WERI-Rb-1 (cell line): ENCODE results near the gene ANKRD13C.

ENCODE experiments used
- DNase-seq: peaks from one replicate; pipeline ENCODE4 v3.0.0-alpha.2; 2020
- H3K27ac ChIP-seq: fragments of 250-450 bp; sonication (Bioruptor Pico); 2 replicates; pipeline ENCODE4 v1.5.1; 2020; ENCODE audit warnings: mild to moderate bottlenecking, moderate library complexity
- H3K27me3 ChIP-seq: fragments of 250-450 bp; sonication (Bioruptor Pico); 2 replicates; pipeline ENCODE4 v1.5.1; 2021; ENCODE audit warnings: mild to moderate bottlenecking, low read depth, moderate library complexity; ENCODE audit not compliant: insufficient read depth, severe bottlenecking
- H3K36me3 ChIP-seq: fragments of 250-450 bp; sonication (Bioruptor Pico); 2 replicates; pipeline ENCODE4 v1.5.1; 2020; ENCODE audit warnings: mild to moderate bottlenecking, moderate library complexity
- H3K4me3 ChIP-seq: 2 replicates; pipeline ENCODE4 v1.5.1; 2011; ENCODE audit warnings: low read depth, mild to moderate bottlenecking, control low read depth, low read length
- H3K9me3 ChIP-seq: fragments of 250-450 bp; sonication (Bioruptor Pico); 2 replicates; pipeline ENCODE4 v1.5.1; 2021; ENCODE audit warnings: mild to moderate bottlenecking, moderate library complexity; ENCODE audit not compliant: severe bottlenecking
- CTCF ChIP-seq: IDR thresholded peaks from 2 replicates; pipeline ENCODE4 v1.5.1; 2011; ENCODE audit warnings: low read depth, mild to moderate bottlenecking, control low read depth, inconsistent platforms, low read length

ANKRD13C gene

GRCh38 chr1:70295749-70296148 is 58.8 kb downstream of the ANKRD13C start:
- Histone ChIP-seq H3K27ac (no peak overlapping the region), H3K27me3 (no peaks in the 10 kb centered on the region), H3K9me3 (no peaks in the 10 kb centered on the region), H3K36me3 (peaks cover 37% of the 10 kb centered on the region), H3K4me3 (no peak overlapping the region)
- TF ChIP-seq CTCF, result no peak
- no peak for DNase-seq

- Histone ChIP-seq H3K36me3 (peaks cover 20% of the 10 kb centered on the region), H3K27ac (no peak overlapping the region), H3K9me3 (no peaks in the 10 kb centered on the region), H3K4me3 (no peak overlapping the region), H3K27me3 (no peaks in the 10 kb centered on the region)
- DNase-seq, result no peak
- no peak for TF ChIP-seq CTCF
Measured at GRCh38 chr1:70293186-70293843, 61.2 kb downstream of the ANKRD13C start.

- TF ChIP-seq CTCF, result no peak
- DNase-seq, result no peak
- Histone ChIP-seq H3K9me3 (no peaks in the 10 kb centered on the region), H3K27ac (no peak overlapping the region), H3K36me3 (peaks cover 17% of the 10 kb centered on the region), H3K4me3 (no peak overlapping the region), H3K27me3 (no peaks in the 10 kb centered on the region)
Measured at GRCh38 chr1:70290218-70290617, 64.3 kb downstream of the ANKRD13C start.

- Histone ChIP-seq H3K4me3 (no peak overlapping the region), H3K27me3 (no peaks in the 10 kb centered on the region), H3K27ac (no peak overlapping the region), H3K9me3 (no peaks in the 10 kb centered on the region), H3K36me3 (peaks cover 16% of the 10 kb centered on the region)
- no peak for DNase-seq
- no peak for TF ChIP-seq CTCF
Measured at GRCh38 chr1:70288166-70288565, 66.4 kb downstream of the ANKRD13C start.

GRCh38 chr1:70286453-70286852 is 68.1 kb downstream of the ANKRD13C start:
- no peaks in the 10 kb centered on the region for H3K9me3 ChIP-seq
- no peaks in the 10 kb centered on the region for H3K27me3 ChIP-seq
- no peak overlapping the region for H3K27ac ChIP-seq
- no peak for DNase-seq
- H3K4me3 ChIP-seq, result no peak overlapping the region
- TF ChIP-seq CTCF, result no peak
- peaks cover 11% of the 10 kb centered on the region for H3K36me3 ChIP-seq

- peaks cover 6% of the 10 kb centered on the region for H3K36me3 ChIP-seq
- no peak overlapping the region for H3K27ac ChIP-seq
- no peak overlapping the region for H3K4me3 ChIP-seq
- no peaks in the 10 kb centered on the region for H3K9me3 ChIP-seq
- DNase-seq, result no peak
- no peaks in the 10 kb centered on the region for H3K27me3 ChIP-seq
- TF ChIP-seq CTCF, result no peak
Measured at GRCh38 chr1:70284366-70284765, 70.2 kb downstream of the ANKRD13C start.
